ENCODE results near the gene CABLES2.

GRCh38 chr20:62448038-62448437 lies 41.0 kb upstream of the CABLES2 start:
- TF ChIP-seq CTCF (IDR thresholded peaks at IDR 0.05) (no peak), POLR2A (IDR thresholded peaks at IDR 0.05) (no peak)

All from uterus (tissue), 2 donors.